Natural killer cell treated with Interleukin-12 subunit alpha and Interleukin-12 subunit beta and Interleukin-15 and Interleukin-18, amount 100 ng/mL, for 72 hours (primary cell): ENCODE results near the gene CXCL10. TPM values are rescaled to one million over a fixed set of nuclear protein-coding genes. Genes with fewer than 3 reads are reported as not detected.
"Not testable (repeated sequence)": the region's sequence is repeated elsewhere in the genome, so short reads cannot be mapped to it uniquely, and the experiment has no call there.

ENCODE experiments used
- ATAC-seq, 2 donors: fragments of 150-1000 bp; cut with Tn5 transposase in 1 of 2; sonication (Bioruptor Pico), chemical (Tn5 transposase) in 1 of 2; 2 replicates each; pipeline ENCODE4 v1.10.0; 2021
- DNase-seq: peaks from one replicate; pipeline ENCODE4 v3.0.0; 2022; ENCODE audit warnings: low spot score
- H3K27ac Mint-ChIP-seq, 2 donors: 1 replicate in 1 of 2; 2 replicates in 1 of 2; pipeline ENCODE4 v1.8.0; 2022; ENCODE audit warnings: mixed read lengths in 2 of 2, mild to moderate bottlenecking in 1 of 2, moderate library complexity in 1 of 2
- H3K27me3 Mint-ChIP-seq, 2 donors: 1 replicate in 1 of 2; 2 replicates in 1 of 2; pipeline ENCODE4 v1.8.0; 2022; ENCODE audit warnings: mixed read lengths in 2 of 2
- H3K36me3 Mint-ChIP-seq: one replicate; pipeline ENCODE4 v1.8.0; 2022; ENCODE audit warnings: mixed read lengths
- H3K4me1 Mint-ChIP-seq, 2 donors: 1 replicate in 1 of 2; 2 replicates in 1 of 2; pipeline ENCODE4 v1.8.0; 2022; ENCODE audit warnings: low read depth in 2 of 2, mixed read lengths in 2 of 2, mild to moderate bottlenecking in 1 of 2
- H3K4me3 Mint-ChIP-seq: one replicate; pipeline ENCODE4 v1.8.0; 2022; ENCODE audit warnings: mixed read lengths
- H3K9me3 Mint-ChIP-seq: 2 replicates; pipeline ENCODE4 v1.8.0; 2022; ENCODE audit warnings: mixed read lengths
- total RNA-seq, 2 donors: library from RNA; stranded (reverse); gene quantifications; one replicate each; pipeline ENCODE4 v1.2.3, GENCODE V29; 2022

CXCL10 gene
- total RNA-seq: 100 to 1,000 TPM in 1 of 2 donors, 1 to 10 TPM in 1; 2.0 to 117 TPM

DNA sequence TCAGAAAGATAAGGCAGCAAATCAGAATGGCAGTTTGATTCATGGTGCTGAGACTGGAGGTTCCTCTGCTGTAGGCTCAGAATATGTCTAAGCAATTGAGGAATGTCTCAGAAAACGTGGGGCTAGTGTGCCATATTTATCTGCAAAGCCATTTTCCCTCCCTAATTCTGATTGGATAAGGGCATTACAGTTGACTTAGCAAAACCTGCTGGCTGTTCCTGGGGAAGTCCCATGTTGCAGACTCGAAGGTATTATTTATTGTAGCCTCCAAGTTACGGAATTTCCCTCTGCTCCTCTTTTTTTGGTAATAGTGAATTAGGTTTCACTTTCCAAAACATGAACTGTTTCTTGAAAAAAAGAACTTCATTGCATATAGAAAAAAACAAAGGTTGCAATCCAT, at the start of gene CXCL10:
Gene CXCL10, minus strand, starts transcription at position 109 of the 400 bp plus-strand sequence. Its CDS starts 66 bp downstream, at position 43.
- H3K4me1 Mint-ChIP-seq: peaks cover 7 to 37% of the 10 kb centered on the region in 2 donors
- peak within 1 kb of the TSS; percentile 5 for H3K4me3 Mint-ChIP-seq
- no peaks in the 10 kb centered on the region for H3K36me3 Mint-ChIP-seq
- ATAC-seq: peak; percentile 9 to 64
- H3K27ac Mint-ChIP-seq: peak within 1 kb of the TSS; percentile 40 to 47
- peaks cover 6 to 33% of the 10 kb centered on the region in 2 donors for H3K27me3 Mint-ChIP-seq
- H3K9me3 Mint-ChIP-seq: no peaks in the 10 kb centered on the region
- DNase-seq: no peak

DNA sequence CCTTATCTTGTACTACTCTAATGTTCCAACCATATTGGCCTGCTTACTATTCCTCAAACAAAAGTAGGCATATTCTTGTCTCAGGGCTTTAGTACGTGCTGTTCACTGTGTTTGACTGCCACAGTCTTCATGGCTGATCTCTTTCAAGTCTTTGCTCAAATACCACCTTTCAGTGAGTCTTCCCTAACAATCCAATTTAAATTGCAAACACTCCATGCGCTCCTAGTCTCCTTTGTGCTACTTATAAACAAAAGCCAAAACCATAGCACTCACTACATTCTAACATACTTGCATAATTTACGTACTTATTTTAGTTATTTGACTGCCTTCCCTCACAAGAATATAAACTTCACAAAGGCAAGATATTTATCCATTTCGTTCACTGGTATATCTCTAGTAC, 49.5 kb upstream of the CXCL10 start:
- no peak overlapping the region for H3K27ac Mint-ChIP-seq
- H3K36me3 Mint-ChIP-seq: no peaks in the 10 kb centered on the region
- DNase-seq (no peak), ATAC-seq (no peak)
- H3K4me1 Mint-ChIP-seq: no peaks in the 10 kb centered on the region
- peaks cover 0 to 6% of the 10 kb centered on the region in 2 donors for H3K27me3 Mint-ChIP-seq
- H3K9me3 Mint-ChIP-seq: no peaks in the 10 kb centered on the region
- H3K4me3 Mint-ChIP-seq: no peak overlapping the region

DNA sequence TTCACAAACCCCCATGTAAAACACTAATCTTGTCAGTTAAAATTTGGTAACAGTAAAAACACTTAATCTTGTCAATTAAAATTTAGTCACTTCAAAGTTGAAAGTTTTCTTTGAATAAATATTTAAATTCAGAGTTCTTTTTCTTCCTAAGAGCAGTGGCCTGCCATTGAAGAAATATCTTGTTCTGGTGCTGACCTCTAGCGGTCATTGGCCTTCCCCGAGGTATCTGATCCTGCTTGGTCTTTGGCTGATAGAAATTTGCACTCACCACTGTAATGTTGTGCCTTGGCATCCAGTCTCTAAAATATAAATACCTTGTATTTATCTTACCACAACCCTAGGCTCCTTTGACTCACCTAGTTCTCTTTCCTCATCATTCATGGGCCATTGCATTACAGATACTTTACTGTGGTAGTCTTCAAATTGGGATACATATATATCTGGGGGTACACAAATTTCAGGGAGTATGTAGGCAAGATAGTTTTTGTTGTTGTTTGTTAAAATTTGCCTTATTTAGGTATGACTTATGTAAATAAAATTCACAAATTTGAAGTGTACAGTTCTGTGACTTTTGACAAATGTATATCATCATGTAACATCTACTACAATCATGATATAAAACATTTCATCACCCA, 44.5 kb upstream of the CXCL10 start:
- peaks cover 0 to 4% of the 10 kb centered on the region in 2 donors for H3K4me1 Mint-ChIP-seq
- H3K36me3 Mint-ChIP-seq: no peaks in the 10 kb centered on the region
- no peaks in the 10 kb centered on the region for H3K27me3 Mint-ChIP-seq
- DNase-seq: peak; percentile 63
- ATAC-seq: peak; percentile 80 to 82
- H3K4me3 Mint-ChIP-seq: no peak overlapping the region
- H3K9me3 Mint-ChIP-seq: no peaks in the 10 kb centered on the region
- no peak overlapping the region for H3K27ac Mint-ChIP-seq

DNA sequence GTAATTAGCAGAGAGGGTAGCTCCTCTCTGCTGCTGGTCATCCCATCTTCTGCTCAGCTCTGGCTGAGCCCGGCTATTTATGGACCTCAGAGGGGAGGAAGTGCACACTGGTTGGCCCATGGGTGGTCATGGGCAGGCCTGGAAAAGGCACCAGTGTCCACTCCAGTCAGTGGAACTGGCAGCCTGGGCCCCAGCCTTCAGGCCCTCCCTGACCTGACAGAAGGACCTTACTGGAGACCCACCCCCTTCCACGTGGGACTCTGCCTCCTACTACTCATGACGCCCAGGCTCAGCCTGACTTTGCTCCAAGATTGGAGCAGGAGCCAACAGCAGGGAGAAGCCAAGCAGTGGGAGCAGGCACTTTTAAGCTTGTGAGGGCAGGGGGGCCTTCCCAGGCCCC, 43.2 kb upstream of the CXCL10 start:
- H3K9me3 Mint-ChIP-seq: no peaks in the 10 kb centered on the region
- no peak for DNase-seq
- ATAC-seq: peak; percentile 56 to 70

DNA sequence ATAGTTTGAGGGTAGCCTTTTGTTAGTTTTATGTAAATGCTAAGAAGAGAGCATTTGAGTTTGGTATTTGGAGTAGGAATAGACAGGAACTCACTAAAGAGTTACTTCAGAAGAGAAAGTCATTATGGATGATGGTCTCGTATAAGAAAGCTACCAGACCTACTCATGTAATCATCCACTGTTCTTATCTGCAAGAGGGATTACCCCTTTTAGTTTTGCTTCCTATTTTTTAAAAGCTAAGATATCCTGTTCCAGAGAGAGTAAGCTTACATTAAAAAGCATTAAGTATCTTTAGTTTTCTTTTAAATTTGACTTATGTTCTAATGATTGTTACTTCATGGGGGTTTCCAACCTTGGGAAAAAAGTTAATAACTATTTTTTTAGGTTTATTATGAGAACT, 38.7 kb upstream of the CXCL10 start:
- H3K27me3 Mint-ChIP-seq: peaks cover 0 to 10% of the 10 kb centered on the region in 2 donors
- ATAC-seq: no peak
- H3K4me1 Mint-ChIP-seq: peaks cover 21 to 46% of the 10 kb centered on the region in 2 donors
- H3K9me3 Mint-ChIP-seq: no peaks in the 10 kb centered on the region
- no peak overlapping the region for H3K4me3 Mint-ChIP-seq
- no peaks in the 10 kb centered on the region for H3K36me3 Mint-ChIP-seq
- H3K27ac Mint-ChIP-seq: peak overlapping the region in 1 of 2 donors; percentile 92
- no peak for DNase-seq

More for the DNA sequence above, 43.2 kb upstream of the CXCL10 start:
- H3K36me3 Mint-ChIP-seq: no peaks in the 10 kb centered on the region
- H3K4me1 Mint-ChIP-seq: peaks cover under 1 to 9% of the 10 kb centered on the region in 2 donors
- no peak overlapping the region for H3K4me3 Mint-ChIP-seq
- no peak overlapping the region for H3K27ac Mint-ChIP-seq
- H3K27me3 Mint-ChIP-seq: peaks cover 0 to 3% of the 10 kb centered on the region in 2 donors

DNA sequence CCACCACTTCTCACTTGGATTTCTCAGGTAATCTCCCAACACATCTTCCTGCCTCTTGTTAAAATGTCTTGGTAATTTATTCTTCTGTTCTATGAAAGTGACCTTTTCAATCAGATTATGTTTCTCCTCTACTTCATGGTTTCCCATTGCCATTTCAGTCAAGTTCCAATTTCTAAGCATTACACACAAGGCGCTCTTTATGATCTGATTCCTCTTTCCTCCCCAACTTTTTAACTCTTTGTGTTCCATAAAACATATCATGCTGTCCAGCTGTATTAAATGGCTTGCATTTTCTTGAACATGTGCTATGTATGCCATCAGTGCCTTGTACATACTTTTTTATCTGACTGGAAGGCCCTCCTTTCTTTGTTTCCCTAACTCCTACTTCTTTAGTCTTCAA, 38.1 kb upstream of the CXCL10 start:
- Mint-ChIP-seq H3K9me3 (no peaks in the 10 kb centered on the region), H3K27ac (peak overlapping the region in 1 of 2 donors; percentile 92), H3K4me1 (peaks cover 21 to 48% of the 10 kb centered on the region in 2 donors), H3K4me3 (no peak overlapping the region), H3K27me3 (peaks cover under 1 to 12% of the 10 kb centered on the region in 2 donors), H3K36me3 (no peaks in the 10 kb centered on the region)
- ATAC-seq (no peak), DNase-seq (no peak)

DNA sequence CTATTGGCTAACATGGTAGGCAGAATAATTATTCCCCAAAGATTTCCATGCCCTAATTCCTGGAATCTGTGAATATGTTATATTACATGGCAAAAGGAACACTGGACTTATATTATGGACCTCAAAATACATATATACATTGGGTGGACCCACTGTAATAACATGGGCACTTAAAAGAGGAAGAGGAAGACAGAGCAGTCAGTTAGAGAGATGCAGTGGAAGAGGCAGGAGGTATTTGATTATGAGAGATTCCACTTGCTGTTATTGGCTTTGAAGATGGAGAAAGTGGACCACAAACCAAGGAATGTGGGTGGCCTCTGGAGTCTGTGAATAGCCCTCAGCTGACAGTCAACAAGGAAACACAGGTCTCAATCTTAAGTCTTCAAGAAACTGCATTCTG, 37.2 kb upstream of the CXCL10 start:
- peak overlapping the region; percentile 70 for H3K4me3 Mint-ChIP-seq
- peaks cover 21 to 56% of the 10 kb centered on the region in 2 donors for H3K4me1 Mint-ChIP-seq
- H3K27ac Mint-ChIP-seq: peak overlapping the region; percentile 11 to 92

DNA sequence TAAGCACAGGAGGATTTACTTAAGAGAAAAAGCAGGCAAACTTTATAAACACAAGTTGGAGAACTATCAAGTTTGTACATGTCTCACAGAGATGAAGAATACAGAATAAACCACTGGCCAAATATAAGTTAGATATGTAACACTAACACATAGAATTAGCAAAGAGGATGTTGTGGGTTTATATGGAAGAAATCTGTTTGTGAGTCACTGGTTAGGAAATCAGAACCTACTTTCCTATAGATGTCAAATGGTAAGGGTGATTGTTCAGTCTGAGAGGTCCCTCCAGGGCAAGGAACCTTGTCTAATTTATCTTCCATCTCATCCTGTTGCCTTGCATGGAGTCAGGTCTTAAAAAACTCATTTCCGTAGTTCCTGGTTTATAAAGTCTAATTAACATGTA, 36.5 kb upstream of the CXCL10 start:
- Mint-ChIP-seq H3K4me1 (peaks cover 28 to 63% of the 10 kb centered on the region in 2 donors), H3K9me3 (no peaks in the 10 kb centered on the region), H3K27me3 (peaks cover 5 to 24% of the 10 kb centered on the region in 2 donors), H3K36me3 (peaks cover 4% of the 10 kb centered on the region), H3K4me3 (peak overlapping the region; percentile 70), H3K27ac (peak overlapping the region; percentile 11 to 92)
- ATAC-seq: peak; percentile 73 to 80
- no peak for DNase-seq

More for the DNA sequence above, 37.2 kb upstream of the CXCL10 start:
- Mint-ChIP-seq H3K9me3 (no peaks in the 10 kb centered on the region), H3K27me3 (peaks cover 5 to 17% of the 10 kb centered on the region in 2 donors), H3K36me3 (no peaks in the 10 kb centered on the region)
- ATAC-seq (no peak), DNase-seq (no peak)

DNA sequence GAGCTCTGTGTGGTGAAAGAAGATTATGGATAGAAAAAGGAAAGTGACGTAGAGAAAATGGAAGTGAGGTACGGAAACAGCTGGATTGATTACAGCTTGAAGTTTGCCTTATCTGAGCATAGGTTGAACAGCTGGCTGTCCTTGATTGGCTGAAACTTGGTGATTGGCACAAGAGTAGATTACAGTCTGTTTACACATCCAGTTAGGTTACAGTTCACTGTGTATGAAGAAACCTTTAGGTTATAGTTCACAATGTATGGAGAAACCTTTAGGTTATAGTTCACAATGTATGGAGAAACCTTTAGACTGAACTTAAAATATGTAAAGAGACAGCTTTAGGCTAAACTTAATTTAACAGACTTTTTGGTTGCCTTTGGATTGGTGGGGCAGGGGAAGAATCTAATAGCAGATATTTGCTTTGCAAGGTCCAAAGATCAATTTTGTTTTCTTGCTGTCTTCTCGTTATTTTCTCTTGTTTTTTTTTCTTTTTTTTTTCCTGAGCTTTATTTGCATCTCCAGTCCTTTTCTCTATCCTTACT, 35.7 kb upstream of the CXCL10 start:
- peaks cover 4% of the 10 kb centered on the region for H3K36me3 Mint-ChIP-seq
- DNase-seq: no peak
- H3K9me3 Mint-ChIP-seq: no peaks in the 10 kb centered on the region
- H3K27me3 Mint-ChIP-seq: peaks cover 6 to 24% of the 10 kb centered on the region in 2 donors
- peak overlapping the region; percentile 11 to 92 for H3K27ac Mint-ChIP-seq
- peak; percentile 43 to 49 for ATAC-seq
- peaks cover 28 to 66% of the 10 kb centered on the region in 2 donors for H3K4me1 Mint-ChIP-seq
- peak overlapping the region; percentile 70 for H3K4me3 Mint-ChIP-seq

DNA sequence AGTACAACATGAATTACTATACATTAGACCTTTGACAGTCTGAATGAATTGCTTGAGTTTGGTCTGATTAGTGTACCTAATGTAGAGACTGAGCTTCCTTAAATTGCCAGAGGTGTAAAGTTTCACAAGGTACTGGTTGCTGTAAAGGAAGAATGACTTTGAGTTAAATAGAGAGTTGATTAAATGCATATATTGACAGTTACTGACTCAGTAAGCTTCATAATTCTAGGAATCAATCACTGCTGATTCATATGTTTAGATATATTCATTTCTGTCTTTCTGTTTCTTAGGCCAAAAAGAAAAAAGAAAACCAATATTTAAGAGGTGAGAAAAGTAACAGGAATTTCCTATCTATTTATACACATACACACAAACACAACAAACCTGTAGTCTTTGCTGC, 35.0 kb upstream of the CXCL10 start:
- peak overlapping the region; percentile 11 to 92 for H3K27ac Mint-ChIP-seq
- DNase-seq (no peak), ATAC-seq (peak; percentile 75 to 86)
- H3K9me3 Mint-ChIP-seq: no peaks in the 10 kb centered on the region
- H3K36me3 Mint-ChIP-seq: peaks cover 4% of the 10 kb centered on the region
- peak overlapping the region; percentile 70 for H3K4me3 Mint-ChIP-seq
- H3K4me1 Mint-ChIP-seq: peaks cover 28 to 70% of the 10 kb centered on the region in 2 donors
- H3K27me3 Mint-ChIP-seq: peaks cover 11 to 28% of the 10 kb centered on the region in 2 donors

DNA sequence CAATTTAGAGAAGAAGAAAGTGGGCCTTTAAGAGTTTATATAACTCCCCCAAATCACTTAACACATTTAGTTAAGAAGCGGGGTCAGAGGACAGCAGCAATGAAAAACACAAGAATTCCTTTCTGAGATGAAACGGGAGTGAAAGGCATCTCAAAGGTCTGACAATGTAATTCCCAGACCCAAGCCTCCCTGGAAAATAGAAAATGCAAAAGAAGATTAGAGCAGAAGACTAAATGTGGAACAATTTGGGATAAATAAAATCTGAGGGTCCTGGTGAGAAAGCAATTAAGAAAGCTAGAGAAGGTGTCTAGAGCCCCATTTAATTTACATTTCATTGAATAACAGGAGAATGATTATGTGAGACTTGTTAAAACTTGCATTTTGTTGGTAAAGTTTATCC, 32.1 kb upstream of the CXCL10 start:
- Mint-ChIP-seq H3K4me3 (peak overlapping the region; percentile 66), H3K36me3 (peaks cover 4% of the 10 kb centered on the region), H3K27me3 (peaks cover 11 to 20% of the 10 kb centered on the region in 2 donors), H3K27ac (peak overlapping the region; percentile 49 to 72), H3K4me1 (peaks cover 21 to 54% of the 10 kb centered on the region in 2 donors), H3K9me3 (no peaks in the 10 kb centered on the region)
- ATAC-seq: no peak
- DNase-seq: no peak

DNA sequence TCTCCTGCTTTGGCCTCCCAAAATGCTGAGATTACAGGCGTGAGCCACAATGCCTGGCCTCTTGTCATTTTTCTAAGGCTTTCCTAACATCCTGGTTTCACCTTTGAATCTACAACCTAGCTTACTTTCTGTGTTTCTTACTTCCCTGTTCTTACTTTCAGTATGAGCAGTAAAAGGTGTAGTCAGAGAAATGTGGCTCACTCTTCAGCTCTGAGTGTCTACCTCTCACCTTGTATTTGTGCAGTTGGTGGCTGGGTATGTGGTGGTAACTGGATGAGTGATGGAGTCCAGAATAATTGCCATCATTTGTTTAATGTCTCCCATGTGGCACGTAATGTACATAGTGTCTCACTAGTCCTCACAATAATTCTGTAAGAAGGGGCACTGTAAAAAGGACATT, 31.7 kb upstream of the CXCL10 start:
- ATAC-seq: peak; percentile 75 to 84
- peak overlapping the region; percentile 66 for H3K4me3 Mint-ChIP-seq
- peaks cover 11 to 19% of the 10 kb centered on the region in 2 donors for H3K27me3 Mint-ChIP-seq
- H3K4me1 Mint-ChIP-seq: peaks cover 17 to 50% of the 10 kb centered on the region in 2 donors
- no peak for DNase-seq
- no peaks in the 10 kb centered on the region for H3K9me3 Mint-ChIP-seq
- peak overlapping the region; percentile 49 to 72 for H3K27ac Mint-ChIP-seq
- H3K36me3 Mint-ChIP-seq: peaks cover 4% of the 10 kb centered on the region

DNA sequence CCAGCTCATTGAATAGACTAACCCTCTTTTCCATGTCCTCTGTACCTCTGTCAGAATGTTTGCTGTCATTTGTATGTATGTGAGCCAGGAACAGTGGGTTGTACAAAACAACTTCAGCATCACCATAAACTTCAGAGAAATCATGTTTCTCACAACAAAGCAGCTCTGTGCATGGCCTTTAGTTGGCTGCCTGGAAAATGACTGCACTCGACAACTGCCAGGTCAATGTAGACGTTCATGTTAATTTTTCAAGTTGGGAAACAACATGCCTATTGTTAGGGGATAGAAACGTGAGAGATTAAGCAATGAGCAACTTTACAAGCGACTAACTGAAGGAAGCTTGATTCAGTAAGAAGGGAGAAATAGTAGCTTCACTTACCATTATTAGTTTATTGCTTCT, 30.4 kb upstream of the CXCL10 start:
- H3K27ac Mint-ChIP-seq: peak overlapping the region in 1 of 2 donors; percentile 2
- no peak for ATAC-seq

DNA sequence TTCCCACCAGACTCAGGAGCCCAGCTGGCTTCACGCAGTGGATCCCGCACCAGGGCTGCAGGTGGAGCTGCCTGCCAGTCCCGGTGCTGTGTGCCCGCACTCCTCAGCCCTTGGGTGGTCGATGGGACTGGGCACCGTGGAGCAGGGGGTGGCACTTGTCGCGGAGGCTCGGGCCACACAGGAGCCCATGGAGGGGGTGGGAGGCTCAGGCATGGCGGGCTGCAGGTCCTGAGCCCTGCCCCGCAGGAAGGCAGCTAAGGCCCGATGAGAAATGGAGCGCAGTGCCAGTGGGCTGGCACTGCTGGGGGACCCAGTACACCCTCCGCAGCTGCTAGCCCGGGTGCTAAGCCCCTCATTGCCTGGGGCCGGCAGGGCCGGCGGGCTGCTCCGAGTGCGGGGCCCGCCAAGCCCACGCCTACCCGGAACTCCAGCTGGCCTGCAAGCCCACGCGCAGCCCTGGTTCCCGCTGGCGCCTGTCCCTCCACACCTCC, 27.3 kb upstream of the CXCL10 start:
- not testable (repeated sequence) for DNase-seq, H3K36me3 Mint-ChIP-seq, H3K4me3 Mint-ChIP-seq, ATAC-seq, H3K9me3 Mint-ChIP-seq, H3K27ac Mint-ChIP-seq
- Mint-ChIP-seq H3K27me3 (peaks cover 6 to 11% of the 10 kb centered on the region in 2 donors), H3K4me1 (peaks cover 7 to 15% of the 10 kb centered on the region in 2 donors)

More for the DNA sequence above, 30.4 kb upstream of the CXCL10 start:
- peaks cover 10 to 39% of the 10 kb centered on the region in 2 donors for H3K4me1 Mint-ChIP-seq
- peaks cover 11 to 17% of the 10 kb centered on the region in 2 donors for H3K27me3 Mint-ChIP-seq
- no peak for DNase-seq
- peaks cover 4% of the 10 kb centered on the region for H3K36me3 Mint-ChIP-seq
- H3K9me3 Mint-ChIP-seq: no peaks in the 10 kb centered on the region
- H3K4me3 Mint-ChIP-seq: peak overlapping the region; percentile 40
